NK-92 treated with Interleukin-12 subunit alpha and Interleukin-12 subunit beta, amount 100 ng/mL, for 24 hours (cell line): ENCODE results near the gene OR4D10.

Experiments used
- DNase-seq: peaks from one replicate; lab custom pipeline; 2025; lab: John Stamatoyannopoulos, UW

OR4D10 gene

GRCh38 chr11:59528711-59529110, 55.6 kb downstream of the OR4D10 start:
- DNase-seq = no peak
